H9 (cell line): Measurements from ENCODE around the gene NEXN. TPM values are rescaled to one million over a fixed set of nuclear protein-coding genes. Genes with fewer than 3 reads are reported as not detected.

Source experiments
- DNase-seq: peaks from one replicate; pipeline ENCODE4 v3.0.0-alpha.2; 2017
- H2AFZ ChIP-seq: one replicate; pipeline ENCODE4 v1.6.1; 2013; ENCODE audit warnings: mild to moderate bottlenecking, low read length, control low read depth, moderate library complexity
- H2AK5ac ChIP-seq: 2 replicates; pipeline ENCODE4 v1.6.1; 2013; ENCODE audit warnings: low read length, control low read depth, mixed read lengths; ENCODE audit not compliant: insufficient read length
- H2BK120ac ChIP-seq: one replicate; pipeline ENCODE4 v1.6.1; 2013; ENCODE audit warnings: low read depth, mild to moderate bottlenecking, low read length, control low read depth, inconsistent platforms; ENCODE audit not compliant: poor library complexity, severe bottlenecking
- H2BK12ac ChIP-seq: 2 replicates; pipeline ENCODE4 v1.6.1; 2013; ENCODE audit warnings: low read length, control low read depth, mixed read lengths, low read depth; ENCODE audit not compliant: insufficient read length
- H2BK15ac ChIP-seq: 2 replicates; pipeline ENCODE4 v1.6.1; 2013; ENCODE audit warnings: low read depth, low read length, control low read depth
- H2BK20ac ChIP-seq: one replicate; pipeline ENCODE4 v1.6.1; 2013; ENCODE audit warnings: low read depth, mild to moderate bottlenecking, low read length, control low read depth, inconsistent platforms; ENCODE audit not compliant: poor library complexity, severe bottlenecking
- H2BK5ac ChIP-seq: 2 replicates; pipeline ENCODE4 v1.6.1; 2013; ENCODE audit warnings: low read length, control low read depth, mixed read lengths; ENCODE audit not compliant: insufficient read length
- H3K14ac ChIP-seq: 2 replicates; pipeline ENCODE4 v1.6.1; 2013; ENCODE audit warnings: low read length, control low read depth; ENCODE audit not compliant: insufficient read depth
- H3K18ac ChIP-seq: 2 replicates; pipeline ENCODE4 v1.6.1; 2013; ENCODE audit warnings: low read depth, mild to moderate bottlenecking, mixed read lengths, low read length, control low read depth; ENCODE audit not compliant: insufficient read length
- H3K23ac ChIP-seq: 2 replicates; pipeline ENCODE4 v1.6.1; 2013; ENCODE audit warnings: low read length, control low read depth, mixed read lengths, low read depth; ENCODE audit not compliant: insufficient read length
- H3K23me2 ChIP-seq: 2 replicates; pipeline ENCODE4 v1.6.1; 2013; ENCODE audit warnings: low read depth, mild to moderate bottlenecking, mixed read lengths, low read length, control low read depth; ENCODE audit not compliant: insufficient read length, poor library complexity, severe bottlenecking
- H3K27ac ChIP-seq: 2 replicates; pipeline ENCODE4 v1.5.1; 2013; ENCODE audit warnings: low read length, control low read depth, mixed read lengths, low read depth; ENCODE audit not compliant: insufficient read length
- H3K27me3 ChIP-seq: 2 replicates; pipeline ENCODE4 v1.6.1; 2013; ENCODE audit warnings: low read length, control low read depth, inconsistent platforms; ENCODE audit not compliant: insufficient read depth
- H3K4ac ChIP-seq: 2 replicates; pipeline ENCODE4 v1.6.1; 2013; ENCODE audit warnings: low read depth, mild to moderate bottlenecking, control low read depth, inconsistent platforms, low read length, moderate library complexity
- H3K4me1 ChIP-seq: 2 replicates; pipeline ENCODE4 v1.6.1; 2013; ENCODE audit warnings: low read length, control low read depth, inconsistent platforms; ENCODE audit not compliant: insufficient read depth
- H3K4me2 ChIP-seq: 2 replicates; pipeline ENCODE4 v1.6.1; 2013; ENCODE audit warnings: low read length, control low read depth, mixed read lengths; ENCODE audit not compliant: insufficient read length, insufficient read depth
- H3K56ac ChIP-seq: 2 replicates; pipeline ENCODE4 v1.6.1; 2013; ENCODE audit warnings: low read depth, mild to moderate bottlenecking, mixed read lengths, low read length, control low read depth; ENCODE audit not compliant: insufficient read length
- H3K79me1 ChIP-seq: 2 replicates; pipeline ENCODE4 v1.6.1; 2013; ENCODE audit warnings: low read depth, mild to moderate bottlenecking, moderate library complexity, low read length, control low read depth, inconsistent platforms; ENCODE audit not compliant: insufficient read depth, poor library complexity, severe bottlenecking
- H3K79me2 ChIP-seq: 2 replicates; pipeline ENCODE4 v1.6.1; 2013; ENCODE audit warnings: low read length, control low read depth, inconsistent platforms; ENCODE audit not compliant: insufficient read depth
- H3K9ac ChIP-seq: 2 replicates; pipeline ENCODE4 v1.6.1; 2013; ENCODE audit warnings: low read length, control low read depth, mixed read lengths; ENCODE audit not compliant: insufficient read length; ENCODE audit errors: extremely low read depth
- H3K9me3 ChIP-seq: one replicate; pipeline ENCODE4 v1.6.1; 2013; ENCODE audit warnings: low read depth, low read length, inconsistent platforms; ENCODE audit not compliant: control insufficient read depth
- H3T11ph ChIP-seq: one replicate; pipeline ENCODE4 v1.6.1; 2013; ENCODE audit warnings: mild to moderate bottlenecking, low read length, control low read depth, inconsistent platforms
- H4K20me1 ChIP-seq: one replicate; pipeline ENCODE4 v1.6.1; 2013; ENCODE audit not compliant: control insufficient read depth, insufficient read length, insufficient read depth
- H4K5ac ChIP-seq: 2 replicates; pipeline ENCODE4 v1.6.1; 2013; ENCODE audit warnings: low read depth, mild to moderate bottlenecking, mixed read lengths, low read length, control low read depth; ENCODE audit not compliant: insufficient read length
- H4K8ac ChIP-seq: replicated peaks from 2 replicates; pipeline ENCODE4 v1.6.1; 2013; ENCODE audit warnings: low read length, control low read depth, mixed read lengths, low read depth; ENCODE audit not compliant: insufficient read length
- H4K91ac ChIP-seq: 2 replicates; pipeline ENCODE4 v1.6.1; 2013; ENCODE audit warnings: low read depth, mild to moderate bottlenecking, moderate library complexity, mixed read lengths, low read length, control low read depth; ENCODE audit not compliant: insufficient read length
- H3K27ac Mint-ChIP-seq, 3 experiments: 2 replicates in 2 of 3; 3 replicates in 1 of 3; pipeline ENCODE4 v1.8.0; 2020 to 2021; ENCODE audit warnings: mixed read lengths in 3 of 3, mild to moderate bottlenecking in 1 of 3, moderate library complexity in 1 of 3
- H3K27me3 Mint-ChIP-seq: 2 replicates; pipeline ENCODE4 v1.8.0; 2021; ENCODE audit warnings: low read depth, mild to moderate bottlenecking, moderate library complexity, mixed read lengths
- H3K36me3 Mint-ChIP-seq, 3 experiments: 2 replicates in 2 of 3; 3 replicates in 1 of 3; pipeline ENCODE4 v1.8.0; 2020 to 2021; ENCODE audit warnings: low read depth in 3 of 3, mixed read lengths in 3 of 3; ENCODE audit not compliant: insufficient read depth in 1 of 3
- H3K4me1 Mint-ChIP-seq, 2 experiments: 2 replicates each; pipeline ENCODE4 v1.8.0; 2020; ENCODE audit warnings: mixed read lengths in 2 of 2
- H3K4me3 Mint-ChIP-seq, 2 experiments: 2 replicates in 1 of 2; 3 replicates in 1 of 2; pipeline ENCODE4 v1.8.0; 2020 to 2021; ENCODE audit warnings: mild to moderate bottlenecking in 2 of 2, mixed read lengths in 2 of 2, moderate library complexity in 1 of 2
- H3K9me3 Mint-ChIP-seq, 2 experiments: 2 replicates in 1 of 2; 3 replicates in 1 of 2; pipeline ENCODE4 v1.8.0; 2020; ENCODE audit warnings: mild to moderate bottlenecking in 2 of 2, mixed read lengths in 2 of 2, moderate library complexity in 1 of 2
- CTCF ChIP-seq: fragments of 200-600 bp; sonication (generic); conservative IDR thresholded peaks from 3 replicates; pipeline ENCODE4 v1.8.0; 2021; ENCODE audit warnings: antibody characterized with exemption, mild to moderate bottlenecking
- WGBS: extraction: QIAGEN DNeasy Blood & Tissue Kit; methylation state at CpG from one replicate; pipeline ENCODE4 v1.1.7; 2013; ENCODE audit warnings: missing lambda C conversion rate, low lambda C conversion rate, mixed read lengths; ENCODE audit not compliant: insufficient read length; ENCODE audit errors: extremely low coverage; 5-methylcytosine and 5-hydroxymethylcytosine counted together
- total RNA-seq: library from RNA; stranded (reverse); gene quantifications from 2 replicates; pipeline ENCODE4 v1.2.1, GENCODE V29; 2021

NEXN gene
- total RNA-seq, 1 experiment from 2014 or later, result 3.2 TPM

GRCh38 chr1:77955709-77956108 lies 67.3 kb downstream of the NEXN start:
- peaks cover 48 to 89% (median 89%) of the 10 kb centered on the region in 3 experiments for H3K36me3 Mint-ChIP-seq

More at GRCh38 chr1:77955709-77956108, 67.3 kb downstream of the NEXN start:
- Mint-ChIP-seq H3K27me3 (no peaks in the 10 kb centered on the region), H3K9me3 (no peaks in the 10 kb centered on the region), H3K27ac (no peak overlapping the region), H3K4me1 (no peaks in the 10 kb centered on the region), H3K4me3 (no peak overlapping the region)
- Histone ChIP-seq H4K91ac (no peak overlapping the region), H3T11ph (no peak overlapping the region), H3K18ac (no peak overlapping the region), H3K56ac (no peak overlapping the region), H3K4me2 (no peak overlapping the region), H3K23ac (no peak overlapping the region), H2AFZ (no peak overlapping the region), H4K8ac (no peak overlapping the region), H3K79me2 (no peaks in the 10 kb centered on the region), H2BK12ac (no peak overlapping the region), H2AK5ac (no peak overlapping the region), H3K9ac (no peak overlapping the region), H4K5ac (no peak overlapping the region), H2BK120ac (no peak overlapping the region), H3K23me2 (no peaks in the 10 kb centered on the region), H3K27ac (no peak overlapping the region), H3K79me1 (peaks cover 7% of the 10 kb centered on the region), H2BK15ac (no peak overlapping the region), H3K9me3 (no peaks in the 10 kb centered on the region), H3K4ac (no peak overlapping the region), H2BK5ac (no peak overlapping the region), H3K4me1 (no peaks in the 10 kb centered on the region), H3K14ac (no peak overlapping the region), H3K27me3 (no peaks in the 10 kb centered on the region), H2BK20ac (no peak overlapping the region), H4K20me1 (no peaks in the 10 kb centered on the region)
- TF ChIP-seq CTCF, result no peak
- 100% methylated on average over 1 of the region's 3 CpGs for WGBS
- DNase-seq, result no peak
